ELR (cell line): ENCODE measurements around the gene PLXNA2.

ENCODE experiments used
- DNase-seq: peaks from one replicate; pipeline ENCODE4 v3.0.0-alpha.2; 2015; ENCODE audit warnings: low read depth

PLXNA2 gene

GRCh38 chr1:208159555-208160258, 84.5 kb downstream of the PLXNA2 start:
- no peak for DNase-seq

GRCh38 chr1:208158640-208159554, 85.3 kb downstream of the PLXNA2 start:
- no peak for DNase-seq

- no peak for DNase-seq
Observed at GRCh38 chr1:208157769-208158168, 86.4 kb downstream of the PLXNA2 start.

- no peak for DNase-seq
Observed at GRCh38 chr1:208156741-208157140, 87.4 kb downstream of the PLXNA2 start.

- DNase-seq: no peak
Observed at GRCh38 chr1:208156310-208156709, 87.9 kb downstream of the PLXNA2 start.

GRCh38 chr1:208154679-208155642, 89.2 kb downstream of the PLXNA2 start:
- no peak for DNase-seq

- DNase-seq: no peak
Observed at GRCh38 chr1:208154040-208154439, 90.1 kb downstream of the PLXNA2 start.

- DNase-seq: no peak
Observed at GRCh38 chr1:208153386-208153785, 90.8 kb downstream of the PLXNA2 start.

- no peak for DNase-seq
Observed at GRCh38 chr1:208151728-208152598, 92.2 kb downstream of the PLXNA2 start.

GRCh38 chr1:208150833-208151458, 93.2 kb downstream of the PLXNA2 start:
- no peak for DNase-seq

- no peak for DNase-seq
Observed at GRCh38 chr1:208149776-208150514, 94.2 kb downstream of the PLXNA2 start.

- no peak for DNase-seq
Observed at GRCh38 chr1:208149213-208149612, 95.0 kb downstream of the PLXNA2 start.

GRCh38 chr1:208148380-208148779, 95.8 kb downstream of the PLXNA2 start:
- no peak for DNase-seq

- no peak for DNase-seq
Observed at GRCh38 chr1:208146650-208147049, 97.5 kb downstream of the PLXNA2 start.

- DNase-seq: no peak
Observed at GRCh38 chr1:208145167-208145566, 99.0 kb downstream of the PLXNA2 start.

GRCh38 chr1:208142590-208143382, 101.4 kb downstream of the PLXNA2 start:
- DNase-seq: no peak

GRCh38 chr1:208141610-208142192, 102.5 kb downstream of the PLXNA2 start:
- no peak for DNase-seq

GRCh38 chr1:208139434-208140045, 104.6 kb downstream of the PLXNA2 start:
- DNase-seq: no peak
